Measurements from ENCODE around the gene ACSF3.

GRCh38 chr16:89092013-89092412, 1.6 kb upstream of the ACSF3 start:
- TF ChIP-seq CTCF (IDR thresholded peaks at IDR 0.05) (no peak), POLR2A (IDR thresholded peaks at IDR 0.05) (no peak)
